GM21381 (cell line): ENCODE results near the gene FCAMR.

Source experiments
- ATAC-seq: cut with Tn5 transposase; IDR thresholded peaks from one replicate; pipeline ENCODE4 v1.9.1; 2021; ENCODE audit warnings: mild to moderate bottlenecking, moderate library complexity; ENCODE audit not compliant: unreplicated experiment

The FCAMR gene

GRCh38 chr1:206960676-206961386 is 9.4 kb downstream of the FCAMR start:
- ATAC-seq, result no peak

GRCh38 chr1:206958144-206958543 is 12.1 kb downstream of the FCAMR start:
- ATAC-seq, result no peak

- no peak for ATAC-seq
Measured at GRCh38 chr1:206957639-206958038, 12.6 kb downstream of the FCAMR start.

- peak; percentile 44 for ATAC-seq
Measured at GRCh38 chr1:206955476-206956451, 14.5 kb downstream of the FCAMR start.

- no peak for ATAC-seq
Measured at GRCh38 chr1:206954459-206955342, 15.6 kb downstream of the FCAMR start.

GRCh38 chr1:206953626-206954025 is 16.6 kb downstream of the FCAMR start:
- no peak for ATAC-seq

- ATAC-seq, result no peak
Measured at GRCh38 chr1:206953126-206953525, 17.1 kb downstream of the FCAMR start.

- no peak for ATAC-seq
Measured at GRCh38 chr1:206952171-206952570, 18.1 kb downstream of the FCAMR start.

GRCh38 chr1:206951318-206952100 is 18.8 kb downstream of the FCAMR start:
- ATAC-seq, result no peak

GRCh38 chr1:206949641-206950040 is 20.6 kb downstream of the FCAMR start:
- ATAC-seq, result no peak

- ATAC-seq, result no peak
Measured at GRCh38 chr1:206949208-206949607, 21.1 kb downstream of the FCAMR start.

- no peak for ATAC-seq
Measured at GRCh38 chr1:206947255-206947654, 23.0 kb downstream of the FCAMR start.

GRCh38 chr1:206946261-206946660 is 24.0 kb downstream of the FCAMR start, which contains the start of gene PIGR:
PIGR (minus strand) TSS chr1:206946466; CDS start chr1:206940531, 5,935 bp downstream.
- no peak for ATAC-seq

- ATAC-seq, result no peak
Measured at GRCh38 chr1:206945779-206946178, 24.5 kb downstream of the FCAMR start.

- no peak for ATAC-seq
Measured at GRCh38 chr1:206944703-206945102, 25.6 kb downstream of the FCAMR start.

- ATAC-seq, result no peak
Measured at GRCh38 chr1:206941766-206942418, 28.4 kb downstream of the FCAMR start.

GRCh38 chr1:206940588-206940936 is 29.7 kb downstream of the FCAMR start:
- ATAC-seq, result no peak

- no peak for ATAC-seq
Measured at GRCh38 chr1:206939841-206940587, 30.2 kb downstream of the FCAMR start.

- ATAC-seq, result no peak
Measured at GRCh38 chr1:206939131-206939530, 31.1 kb downstream of the FCAMR start.
